ENCODE measurements around the gene SRR.

SRR gene

DNA sequence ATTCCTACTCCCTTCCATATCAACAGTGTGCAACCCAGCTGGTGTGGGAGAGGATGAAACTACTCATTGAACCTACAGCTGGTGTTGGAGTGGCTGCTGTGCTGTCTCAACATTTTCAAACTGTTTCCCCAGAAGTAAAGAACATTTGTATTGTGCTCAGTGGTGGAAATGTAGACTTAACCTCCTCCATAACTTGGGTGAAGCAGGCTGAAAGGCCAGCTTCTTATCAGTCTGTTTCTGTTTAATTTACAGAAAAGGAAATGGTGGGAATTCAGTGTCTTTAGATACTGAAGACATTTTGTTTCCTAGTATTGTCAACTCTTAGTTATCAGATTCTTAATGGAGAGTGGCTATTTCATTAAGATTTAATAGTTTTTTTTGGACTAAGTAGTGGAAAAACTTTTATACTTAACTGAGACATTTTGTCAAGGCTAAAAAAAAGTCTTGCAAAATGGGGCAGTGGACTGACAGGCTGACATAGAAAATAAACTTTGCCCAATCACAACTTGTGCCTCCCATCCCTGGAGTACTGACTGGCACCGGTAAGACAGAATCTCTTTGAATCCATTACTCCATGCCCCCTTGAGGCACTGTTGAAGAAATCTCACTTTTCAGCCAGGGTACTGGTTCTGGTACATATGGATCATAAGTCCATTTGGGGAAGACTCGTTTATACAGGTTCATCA lies 20.0 kb downstream of the SRR start:
- no peak for TF ChIP-seq ZFP3 (CRISPR knock-in tag; IDR thresholded peaks at IDR 0.05)
- ATAC-seq, result no peak

DNA sequence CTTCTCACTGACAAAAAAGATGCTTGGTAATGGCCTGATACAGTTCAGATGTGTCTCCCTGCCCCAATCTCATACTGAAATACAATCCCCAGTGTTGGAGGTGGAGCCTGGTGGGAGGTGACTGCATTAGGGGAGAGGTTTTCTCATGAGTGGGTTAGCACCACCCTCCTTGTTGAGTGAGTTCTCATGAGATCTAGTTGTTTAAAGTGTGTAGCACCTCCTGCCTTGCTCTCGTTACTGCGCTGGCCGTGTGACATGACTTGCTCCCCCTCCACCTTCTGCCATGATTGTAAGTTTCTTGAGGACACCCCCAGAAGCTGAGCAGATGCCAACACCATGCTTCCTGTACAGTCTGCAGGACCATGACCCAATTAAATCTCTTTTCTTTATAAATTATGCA lies 27.6 kb downstream of the SRR start:
- ATAC-seq, result no peak
- TF ChIP-seq ESRRG (CRISPR knock-in tag; IDR thresholded peaks at IDR 0.05), result no peak
- no peak for TF ChIP-seq ZFP30 (CRISPR knock-in tag; IDR thresholded peaks at IDR 0.05)
- no peak for TF ChIP-seq TCF4 (CRISPR knock-in tag; IDR thresholded peaks at IDR 0.05; ENCODE audit: borderline replicate concordance)
- TF ChIP-seq CREB5 (CRISPR knock-in tag; IDR thresholded peaks at IDR 0.05; ENCODE audit: low read depth), result no peak
- no peak for TF ChIP-seq POU6F1 (CRISPR knock-in tag; IDR thresholded peaks at IDR 0.05; ENCODE audit: borderline replicate concordance, low read depth)
- TF ChIP-seq GLIS3 (CRISPR knock-in tag; IDR thresholded peaks at IDR 0.05), result no peak
- no peak for TF ChIP-seq TSHZ2 (CRISPR knock-in tag; IDR thresholded peaks at IDR 0.05)

DNA sequence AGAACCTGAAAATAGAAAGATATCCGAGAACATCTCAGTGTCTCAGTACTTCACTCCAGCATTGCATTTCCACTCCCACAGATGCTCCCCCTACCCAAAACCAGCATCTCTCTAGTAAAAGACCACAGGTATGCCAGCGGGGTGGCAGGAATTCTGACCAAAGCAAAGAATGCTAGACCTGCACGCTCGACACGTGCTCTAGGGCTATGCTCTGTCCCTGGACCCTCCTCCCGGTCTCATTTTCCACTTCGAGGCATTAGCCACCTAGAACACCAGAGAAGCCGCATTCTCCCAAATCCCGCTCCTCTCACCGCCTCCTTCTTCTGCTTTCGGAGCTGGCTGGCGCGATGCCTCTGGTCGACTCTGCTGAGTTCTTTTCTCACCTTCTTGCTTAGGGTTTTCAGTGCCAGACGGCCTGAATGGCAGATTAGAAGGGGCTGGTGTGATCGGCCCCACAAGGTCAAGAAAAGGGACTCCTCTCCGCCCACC lies 32.0 kb downstream of the SRR start:
- TF ChIP-seq ESRRG (CRISPR knock-in tag; IDR thresholded peaks at IDR 0.05) (no peak), ZNF565 (CRISPR knock-in tag; conservative IDR thresholded peaks at IDR 0.05; ENCODE audit: low read depth) (no peak), CSDC2 (CRISPR knock-in tag; IDR thresholded peaks at IDR 0.05) (no peak), CSRNP3 (CRISPR knock-in tag; IDR thresholded peaks at IDR 0.05) (no peak), TOX (CRISPR knock-in tag; IDR thresholded peaks at IDR 0.05; ENCODE audit: borderline replicate concordance) (no peak), ARNTL (CRISPR knock-in tag; IDR thresholded peaks at IDR 0.05; ENCODE audit: borderline replicate concordance, low read depth) (no peak), PPARA (CRISPR knock-in tag; IDR thresholded peaks at IDR 0.05; ENCODE audit: borderline replicate concordance) (no peak), ZFP3 (CRISPR knock-in tag; IDR thresholded peaks at IDR 0.05) (no peak), ZC3H10 (CRISPR knock-in tag; IDR thresholded peaks at IDR 0.05) (no peak), CREB5 (CRISPR knock-in tag; IDR thresholded peaks at IDR 0.05; ENCODE audit: low read depth) (no peak), GLIS3 (CRISPR knock-in tag; IDR thresholded peaks at IDR 0.05) (no peak), POU6F1 (CRISPR knock-in tag; IDR thresholded peaks at IDR 0.05; ENCODE audit: borderline replicate concordance, low read depth) (no peak), OSR1 (CRISPR knock-in tag; IDR thresholded peaks at IDR 0.05) (no peak), BACH2 (CRISPR knock-in tag; IDR thresholded peaks at IDR 0.05; ENCODE audit: borderline replicate concordance) (no peak), ZFP30 (CRISPR knock-in tag; IDR thresholded peaks at IDR 0.05) (no peak), TCF4 (CRISPR knock-in tag; IDR thresholded peaks at IDR 0.05; ENCODE audit: borderline replicate concordance) (no peak)
- TF ChIP-seq, protein P1, sequence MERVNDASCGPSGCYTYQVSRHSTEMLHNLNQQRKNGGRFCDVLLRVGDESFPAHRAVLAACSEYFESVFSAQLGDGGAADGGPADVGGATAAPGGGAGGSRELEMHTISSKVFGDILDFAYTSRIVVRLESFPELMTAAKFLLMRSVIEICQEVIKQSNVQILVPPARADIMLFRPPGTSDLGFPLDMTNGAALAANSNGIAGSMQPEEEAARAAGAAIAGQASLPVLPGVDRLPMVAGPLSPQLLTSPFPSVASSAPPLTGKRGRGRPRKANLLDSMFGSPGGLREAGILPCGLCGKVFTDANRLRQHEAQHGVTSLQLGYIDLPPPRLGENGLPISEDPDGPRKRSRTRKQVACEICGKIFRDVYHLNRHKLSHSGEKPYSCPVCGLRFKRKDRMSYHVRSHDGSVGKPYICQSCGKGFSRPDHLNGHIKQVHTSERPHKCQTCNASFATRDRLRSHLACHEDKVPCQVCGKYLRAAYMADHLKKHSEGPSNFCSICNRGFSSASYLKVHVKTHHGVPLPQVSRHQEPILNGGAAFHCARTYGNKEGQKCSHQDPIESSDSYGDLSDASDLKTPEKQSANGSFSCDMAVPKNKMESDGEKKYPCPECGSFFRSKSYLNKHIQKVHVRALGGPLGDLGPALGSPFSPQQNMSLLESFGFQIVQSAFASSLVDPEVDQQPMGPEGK (CRISPR knock-in tag; IDR thresholded peaks at IDR 0.05; ENCODE audit: borderline replicate concordance), result no peak
- 0 out of 3 replicates have a peak, but pooled peaks have one; percentile 0 for ATAC-seq
